GM18499 (cell line): ENCODE results near the gene TMC7.
"Not testable (repeated sequence)": the region's sequence is repeated elsewhere in the genome, so short reads cannot be mapped to it uniquely, and the experiment has no call there.

Experiments used
- ATAC-seq: cut with Tn5 transposase; IDR thresholded peaks from one replicate; pipeline ENCODE4 v1.9.1; 2021; ENCODE audit warnings: moderate number of reproducible peaks; ENCODE audit not compliant: insufficient read depth, unreplicated experiment

TMC7 gene

DNA sequence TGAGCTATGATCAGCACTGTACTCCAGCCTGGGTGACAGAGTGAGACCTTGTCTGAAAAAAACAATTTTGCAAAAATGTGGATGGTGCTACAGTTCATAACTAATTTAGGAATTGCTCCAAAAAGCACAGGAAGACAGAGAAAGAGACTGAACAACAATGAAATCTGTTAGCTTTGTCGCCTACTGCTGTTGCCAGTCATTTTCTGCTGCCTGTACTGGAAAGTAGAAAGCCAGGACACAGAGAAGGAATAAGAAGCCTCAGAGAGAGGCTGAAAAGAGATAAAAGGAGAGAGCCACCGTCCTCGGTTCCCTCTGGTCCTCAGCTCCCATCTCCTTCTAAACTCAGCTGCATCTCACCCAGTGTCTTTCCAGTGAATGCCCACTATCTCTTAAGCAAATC lies 8.6 kb upstream of the TMC7 start:
- ATAC-seq: no peak

- no peak for ATAC-seq
Measured at GRCh38 chr16:18979936-18980335, 3.8 kb upstream of the TMC7 start.

GRCh38 chr16:18984435-18985005 lies 786 bp downstream of the TMC7 start:
- ATAC-seq: no peak

DNA sequence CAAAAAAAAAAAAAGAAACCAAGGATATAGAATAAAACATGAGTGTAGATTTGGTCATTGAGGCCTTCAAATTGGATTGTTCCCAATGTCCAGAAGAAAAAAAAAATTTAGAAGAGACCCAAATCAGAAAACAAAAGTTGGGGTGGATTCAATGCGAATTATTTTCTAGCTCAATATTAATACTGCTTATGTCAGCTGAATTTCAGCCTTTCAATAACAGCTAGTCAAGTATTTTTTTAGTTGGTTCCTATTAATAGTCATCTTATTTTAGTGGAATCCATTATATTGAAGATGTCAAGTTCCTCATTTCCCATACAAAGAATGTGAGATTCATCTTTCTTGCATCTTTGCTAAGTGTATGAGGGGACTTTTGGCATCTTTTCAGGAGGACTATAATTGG lies 1.5 kb downstream of the TMC7 start:
- not testable (repeated sequence) for ATAC-seq

- ATAC-seq: not testable (repeated sequence)
Measured at GRCh38 chr16:18991731-18992130, 8.0 kb downstream of the TMC7 start.

- ATAC-seq: not testable (repeated sequence)
Measured at GRCh38 chr16:18993531-18993930, 9.8 kb downstream of the TMC7 start.

GRCh38 chr16:18994181-18994580 lies 10.4 kb downstream of the TMC7 start:
- ATAC-seq: not testable (repeated sequence)

DNA sequence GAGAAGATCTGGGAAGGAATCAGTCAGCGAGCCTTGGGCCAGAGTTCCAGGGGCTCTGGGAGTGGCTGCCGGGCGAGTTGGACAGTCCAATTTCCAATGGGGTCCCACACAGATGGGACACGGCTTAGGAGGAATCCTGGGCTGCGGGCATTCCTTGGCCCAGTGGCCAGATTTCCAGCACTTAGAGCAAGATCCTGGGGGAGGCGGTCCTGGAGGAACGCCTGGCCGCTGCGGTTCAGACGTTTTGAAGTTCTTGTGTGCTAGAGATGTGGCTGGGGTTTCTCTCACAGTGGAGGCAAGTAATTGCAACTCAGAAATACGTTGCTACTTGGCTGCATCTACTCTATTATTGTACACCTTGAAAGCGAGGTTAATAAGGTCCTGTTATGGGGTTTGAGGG lies 11.7 kb downstream of the TMC7 start:
- not testable (repeated sequence) for ATAC-seq

- ATAC-seq: not testable (repeated sequence)
Measured at GRCh38 chr16:18996536-18996935, 12.8 kb downstream of the TMC7 start.

- ATAC-seq: not testable (repeated sequence)
Measured at GRCh38 chr16:18997001-18997400, 13.3 kb downstream of the TMC7 start.

GRCh38 chr16:18999045-18999393 lies 15.3 kb downstream of the TMC7 start:
- no peak for ATAC-seq

GRCh38 chr16:19001788-19002187 lies 18.1 kb downstream of the TMC7 start:
- no peak for ATAC-seq

GRCh38 chr16:19003935-19004334 lies 20.2 kb downstream of the TMC7 start:
- no peak for ATAC-seq

DNA sequence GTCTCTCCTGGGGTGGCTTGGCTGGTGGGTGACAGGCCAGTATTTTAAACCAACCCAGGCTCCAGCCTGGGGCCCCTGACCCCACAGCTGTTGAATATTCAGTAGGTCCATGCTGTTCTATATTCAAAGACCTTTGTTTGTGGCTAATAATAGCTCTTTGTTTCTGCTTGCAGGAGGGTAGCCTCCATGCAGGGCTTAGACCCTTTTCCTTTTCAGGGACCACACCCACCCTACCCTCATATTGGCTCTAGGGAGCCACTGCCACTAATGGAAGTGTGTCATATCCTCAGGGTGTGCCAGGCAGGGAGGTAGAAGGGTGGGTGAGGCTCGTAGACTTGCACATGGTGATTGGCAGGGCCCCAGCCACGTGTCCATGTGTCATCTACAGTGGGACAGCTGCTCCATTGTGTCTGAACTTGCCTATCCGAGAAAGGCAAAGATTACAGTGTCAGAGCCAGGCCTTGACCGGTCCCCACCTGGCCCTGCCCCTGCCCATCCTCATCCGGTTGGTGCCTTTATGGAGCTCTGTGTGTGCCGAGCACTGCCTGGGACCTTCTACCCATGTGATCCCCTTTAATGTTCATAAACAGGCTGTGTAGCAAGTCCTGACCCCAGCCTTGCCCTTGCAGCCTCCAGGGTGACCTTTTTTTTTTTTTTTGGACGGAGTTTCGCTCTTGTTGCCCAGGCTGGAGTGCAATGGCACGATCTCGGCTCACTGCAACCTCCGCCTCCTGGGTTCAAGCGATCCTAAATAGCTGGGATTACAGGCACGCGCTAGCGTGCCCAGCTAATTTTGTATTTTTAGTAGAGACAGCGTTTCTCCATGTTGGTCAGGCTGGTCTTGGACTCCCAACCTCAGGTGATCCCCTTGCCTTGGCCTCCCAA lies 22.1 kb downstream of the TMC7 start:
- ATAC-seq: no peak

- ATAC-seq: no peak
Measured at GRCh38 chr16:19006446-19007315, 22.9 kb downstream of the TMC7 start.

DNA sequence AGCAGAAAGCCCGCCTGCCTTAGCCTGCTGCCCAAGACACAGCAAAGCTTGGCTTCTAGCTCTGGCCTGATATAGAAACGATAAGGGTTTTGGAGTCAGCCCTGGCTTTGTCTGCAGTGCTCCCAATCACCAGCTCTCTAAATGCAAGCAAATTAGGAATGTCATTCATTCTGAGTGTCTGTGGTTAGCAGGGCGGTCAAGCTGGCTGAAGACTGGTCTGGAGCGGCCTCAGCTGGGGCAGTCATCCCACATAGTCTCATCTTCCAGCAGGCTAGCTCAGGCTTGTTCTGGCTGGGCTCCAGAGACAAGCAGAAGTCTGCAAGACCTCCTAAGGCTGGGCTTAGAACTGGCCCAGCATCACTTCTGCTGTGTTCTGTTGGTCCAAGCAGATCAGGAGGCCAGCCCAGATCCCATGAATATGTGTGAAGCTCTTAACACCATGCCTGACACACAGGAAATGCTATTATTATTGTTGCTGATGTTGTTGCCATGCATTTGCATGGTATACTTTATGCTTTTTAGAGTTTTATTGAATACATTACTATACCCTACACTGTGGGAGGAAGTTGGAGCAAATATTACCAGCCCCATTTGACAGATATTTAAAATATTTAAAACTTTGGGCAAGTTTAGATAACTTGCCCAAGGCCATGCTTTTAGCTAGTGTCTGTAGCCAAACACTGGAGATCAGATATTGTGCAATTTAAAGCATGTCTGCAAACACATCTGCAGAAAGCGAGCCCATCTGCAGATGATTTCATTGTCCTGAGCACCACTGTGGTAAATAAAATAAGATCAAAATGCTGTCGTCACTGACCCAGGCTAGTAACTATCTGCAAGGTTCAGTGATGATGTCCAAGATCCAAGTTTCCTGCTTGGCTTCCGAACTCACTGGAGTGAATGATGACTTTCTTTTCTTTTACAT lies 24.8 kb downstream of the TMC7 start:
- ATAC-seq: no peak

DNA sequence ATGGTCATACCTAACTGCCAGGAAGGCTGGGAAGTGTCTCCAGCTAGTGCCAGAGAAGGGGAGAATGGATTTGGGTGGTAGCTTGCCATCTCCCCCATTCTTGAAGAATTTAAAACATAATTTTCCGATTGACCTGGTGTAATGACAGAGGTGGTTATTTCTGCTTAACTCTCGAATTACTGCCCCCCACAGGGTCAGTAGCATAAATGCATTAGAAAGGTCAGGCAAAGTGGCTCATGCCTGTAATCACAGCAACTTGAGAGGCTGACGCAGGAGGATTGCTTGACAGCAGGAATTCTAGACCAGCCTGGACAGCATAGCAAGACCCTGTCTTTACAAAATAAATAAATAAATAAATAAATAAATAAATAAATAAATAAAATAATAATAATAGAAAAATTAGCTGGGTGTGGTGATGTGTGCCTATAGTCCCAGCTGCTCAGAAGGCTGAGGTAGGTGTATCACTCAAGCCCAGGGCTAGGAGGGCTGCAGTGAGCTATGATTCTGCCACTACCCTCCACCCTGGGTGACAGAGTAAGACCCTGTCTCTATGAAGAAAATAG lies 27.5 kb downstream of the TMC7 start:
- ATAC-seq: no peak

GRCh38 chr16:19014461-19014860 lies 30.7 kb downstream of the TMC7 start:
- no peak for ATAC-seq

DNA sequence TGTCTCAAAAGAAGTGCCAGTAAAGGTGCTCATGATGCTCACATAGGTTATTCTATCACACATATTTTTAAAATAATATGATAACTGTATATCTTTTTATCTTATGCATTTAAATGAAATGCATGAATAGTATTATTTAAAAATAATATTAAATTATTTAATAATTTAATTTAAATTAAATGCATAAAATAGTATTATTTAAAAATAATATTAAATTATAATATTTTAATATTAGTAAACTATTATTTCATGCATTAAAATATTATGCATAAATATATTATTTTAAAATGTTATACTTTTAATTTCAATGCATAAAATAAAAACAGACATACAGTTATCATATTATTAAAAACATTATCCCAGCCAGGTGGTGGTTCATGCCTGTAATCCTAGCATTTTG lies 33.4 kb downstream of the TMC7 start:
- no peak for ATAC-seq

DNA sequence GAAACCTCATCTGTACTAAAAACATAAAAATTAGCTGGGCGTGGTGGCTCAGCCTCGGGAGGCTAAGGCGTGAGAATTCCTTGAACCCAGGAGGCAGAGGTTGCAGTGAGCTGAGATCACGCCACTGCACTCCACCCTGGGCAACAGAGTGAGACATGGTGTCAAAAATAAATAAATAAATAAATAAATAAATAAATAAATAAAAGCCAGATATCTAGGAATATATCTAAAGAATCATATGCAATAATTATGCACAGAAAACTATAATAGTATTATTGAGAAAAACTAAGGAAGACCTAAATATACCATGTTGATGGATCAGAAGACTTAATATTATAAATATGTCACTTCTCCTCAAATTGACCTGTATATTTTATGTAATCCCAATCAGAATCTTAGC lies 37.0 kb downstream of the TMC7 start:
- no peak for ATAC-seq
